ENCODE data around the gene ACTA1.
"Not testable (repeated sequence)": the region's sequence is repeated elsewhere in the genome, so short reads cannot be mapped to it uniquely, and the experiment has no call there.

ACTA1 gene

DNA sequence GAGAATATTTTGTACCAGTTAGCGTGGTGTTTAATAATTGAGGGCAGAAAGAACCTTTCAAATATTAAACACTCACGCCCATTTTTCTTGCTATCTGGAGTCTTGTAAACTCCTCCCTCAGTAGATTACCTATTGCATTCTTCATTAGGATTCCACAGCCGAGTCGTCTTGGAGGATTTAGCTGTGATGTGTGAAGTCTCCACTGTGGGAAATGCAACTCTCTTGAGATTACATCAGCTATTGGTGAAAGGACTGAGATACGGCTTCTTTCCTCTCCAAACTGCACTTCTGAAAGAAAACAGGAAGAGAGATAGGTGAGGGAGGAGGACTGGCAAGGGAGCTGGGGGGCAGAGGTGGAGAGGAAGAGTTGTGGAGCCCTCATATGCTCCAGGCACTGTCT is 36.1 kb downstream of the ACTA1 start:
- no peak for DNase-seq (ENCODE audit: low read depth, low spot score)
- TF ChIP-seq YY1 (IDR thresholded peaks at IDR 0.05; ENCODE audit: insufficient read depth, insufficient read length) (no peak), ZNF274 (IDR thresholded peaks at IDR 0.05; ENCODE audit: low read depth, low read length) (no peak), SUZ12 (IDR thresholded peaks at IDR 0.05; ENCODE audit: extremely low read depth, insufficient read depth, insufficient read length) (no peak)
- Histone ChIP-seq H3K27me3 (ENCODE audit: insufficient read depth, insufficient read length) (peaks cover 28% of the 10 kb centered on the region), H3K9me3 (ENCODE audit: insufficient read depth, low read length) (no peaks in the 10 kb centered on the region), H3K4me1 (ENCODE audit: insufficient read depth, insufficient read length) (peaks cover 7% of the 10 kb centered on the region), H3K4me3 (ENCODE audit: insufficient read length, low read depth) (no peak overlapping the region), H3K9ac (ENCODE audit: insufficient read length, low read depth) (no peak overlapping the region), H3K36me3 (ENCODE audit: insufficient read depth, insufficient read length, low read length) (no peaks in the 10 kb centered on the region)

DNA sequence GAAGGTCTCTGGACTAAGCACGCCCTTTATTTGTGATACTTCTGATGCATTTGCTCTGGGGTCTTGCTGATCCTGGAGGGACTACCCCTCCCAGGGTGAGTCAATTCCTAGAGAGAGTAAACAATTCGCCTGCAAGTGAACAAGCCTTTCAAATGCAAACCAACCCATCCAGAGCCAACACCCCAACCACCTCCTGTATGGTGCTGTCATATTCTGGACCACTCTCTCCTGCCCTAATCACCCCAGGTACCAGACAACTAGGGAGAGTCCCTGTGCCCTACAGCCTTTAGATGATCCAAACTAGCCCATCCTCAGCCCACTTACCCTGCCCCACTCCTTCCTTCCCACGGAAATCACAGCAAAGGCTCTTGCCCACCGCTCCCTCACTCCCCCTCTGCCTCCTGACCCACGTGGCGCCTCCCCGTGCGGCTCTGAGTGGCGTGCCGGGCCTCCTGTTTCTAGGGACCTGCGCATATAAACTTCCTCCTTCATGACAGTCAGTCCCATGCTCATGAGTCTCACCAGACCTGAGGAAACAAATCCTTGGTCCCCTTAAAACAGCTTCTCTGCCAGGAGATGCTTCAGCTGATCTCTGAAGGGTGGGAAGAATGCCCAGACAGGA is 37.2 kb downstream of the ACTA1 start:
- H3K4me1 ChIP-seq (ENCODE audit: insufficient read depth, insufficient read length): peaks cover 7% of the 10 kb centered on the region
- no peak for DNase-seq (ENCODE audit: low read depth, low spot score)
- TF ChIP-seq ZNF274 (IDR thresholded peaks at IDR 0.05; ENCODE audit: low read depth, low read length) (no peak), YY1 (IDR thresholded peaks at IDR 0.05; ENCODE audit: insufficient read depth, insufficient read length) (no peak), SUZ12 (IDR thresholded peaks at IDR 0.05; ENCODE audit: extremely low read depth, insufficient read depth, insufficient read length) (no peak)
- H3K9me3 ChIP-seq (ENCODE audit: insufficient read depth, low read length): no peaks in the 10 kb centered on the region
- H3K27me3 ChIP-seq (ENCODE audit: insufficient read depth, insufficient read length): peaks cover 21% of the 10 kb centered on the region
- H3K36me3 ChIP-seq (ENCODE audit: insufficient read depth, insufficient read length, low read length): no peaks in the 10 kb centered on the region
- no peak overlapping the region for H3K4me3 ChIP-seq (ENCODE audit: insufficient read length, low read depth)
- H3K9ac ChIP-seq (ENCODE audit: insufficient read length, low read depth): no peak overlapping the region

DNA sequence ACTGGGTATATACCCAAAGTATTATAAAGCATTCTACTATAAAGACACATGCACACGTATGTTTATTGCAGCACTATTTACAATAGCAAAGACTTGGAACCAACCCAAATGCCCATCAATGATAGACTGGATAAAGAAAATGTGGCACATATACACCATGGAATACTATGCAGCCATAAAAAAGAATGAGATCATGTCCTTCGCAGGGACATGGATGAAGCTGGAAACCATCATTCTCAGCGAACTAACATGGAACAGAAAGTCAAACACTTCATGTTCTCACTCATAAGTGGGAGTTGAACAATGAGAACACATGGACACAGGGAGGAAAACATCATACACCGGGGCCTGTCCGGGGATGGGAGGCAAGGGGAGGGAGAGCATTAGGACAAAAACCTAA is 39.4 kb downstream of the ACTA1 start:
- peaks cover 19% of the 10 kb centered on the region for H3K27me3 ChIP-seq (ENCODE audit: insufficient read depth, insufficient read length)

DNA sequence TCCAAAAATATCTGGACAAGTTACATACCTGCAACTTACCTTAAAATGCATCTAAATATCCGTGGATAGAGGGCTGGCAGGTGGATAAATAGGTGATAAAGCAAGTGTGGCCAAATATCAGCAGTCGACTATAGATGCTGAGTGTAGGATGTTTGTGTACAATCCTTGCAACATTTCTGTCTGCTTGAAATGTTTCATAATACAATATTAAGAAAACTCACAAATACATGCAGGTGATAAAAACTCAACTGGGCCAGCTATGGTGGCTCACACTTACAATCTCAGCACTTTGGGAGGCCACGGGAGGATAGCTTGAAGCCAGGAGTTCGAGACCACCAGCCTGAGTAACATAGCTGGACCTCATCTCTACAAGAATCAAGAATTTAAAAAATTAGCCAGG is 41.0 kb downstream of the ACTA1 start:
- H3K27me3 ChIP-seq (ENCODE audit: insufficient read depth, insufficient read length): peaks cover 5% of the 10 kb centered on the region
- TF ChIP-seq ZNF274 (IDR thresholded peaks at IDR 0.05; ENCODE audit: low read depth, low read length) (no peak), YY1 (IDR thresholded peaks at IDR 0.05; ENCODE audit: insufficient read depth, insufficient read length) (no peak), SUZ12 (IDR thresholded peaks at IDR 0.05; ENCODE audit: extremely low read depth, insufficient read depth, insufficient read length) (no peak)
- no peaks in the 10 kb centered on the region for H3K9me3 ChIP-seq (ENCODE audit: insufficient read depth, low read length)
- no peak for DNase-seq (ENCODE audit: low read depth, low spot score)
- H3K4me3 ChIP-seq (ENCODE audit: insufficient read length, low read depth): no peak overlapping the region
- no peak overlapping the region for H3K9ac ChIP-seq (ENCODE audit: insufficient read length, low read depth)
- no peaks in the 10 kb centered on the region for H3K36me3 ChIP-seq (ENCODE audit: insufficient read depth, insufficient read length, low read length)
- peaks cover 7% of the 10 kb centered on the region for H3K4me1 ChIP-seq (ENCODE audit: insufficient read depth, insufficient read length)

More for the DNA sequence above, 39.4 kb downstream of the ACTA1 start:
- H3K4me3 ChIP-seq (ENCODE audit: insufficient read length, low read depth); DNase-seq (ENCODE audit: low read depth, low spot score); H3K9me3 ChIP-seq (ENCODE audit: insufficient read depth, low read length); H3K36me3 ChIP-seq (ENCODE audit: insufficient read depth, insufficient read length, low read length); H3K4me1 ChIP-seq (ENCODE audit: insufficient read depth, insufficient read length); H3K9ac ChIP-seq (ENCODE audit: insufficient read length, low read depth): not testable (repeated sequence)

DNA sequence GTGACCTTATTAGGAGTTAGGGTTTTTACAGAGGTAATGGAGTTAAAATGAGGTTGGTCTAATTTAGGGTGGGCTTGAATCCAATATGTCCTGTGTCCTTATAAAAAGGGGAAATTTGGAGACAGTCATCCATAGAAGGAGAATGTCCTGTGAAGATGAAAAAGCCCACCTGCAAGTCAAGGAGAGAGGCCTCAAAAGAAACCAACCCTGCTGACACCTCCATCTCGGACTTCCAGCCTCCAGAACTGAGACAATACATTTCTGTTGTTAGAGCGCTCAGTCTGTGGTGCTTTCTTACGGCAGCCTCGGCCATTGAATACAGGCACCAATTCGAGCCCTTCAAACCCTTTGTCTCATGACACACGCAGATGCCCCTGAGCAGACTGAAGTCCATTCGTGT is 43.8 kb downstream of the ACTA1 start:
- Histone ChIP-seq H3K36me3 (ENCODE audit: insufficient read depth, insufficient read length, low read length) (no peaks in the 10 kb centered on the region), H3K9ac (ENCODE audit: insufficient read length, low read depth) (no peak overlapping the region), H3K9me3 (ENCODE audit: insufficient read depth, low read length) (no peaks in the 10 kb centered on the region), H3K4me3 (ENCODE audit: insufficient read length, low read depth) (no peak overlapping the region), H3K27me3 (ENCODE audit: insufficient read depth, insufficient read length) (peaks cover 3% of the 10 kb centered on the region), H3K4me1 (ENCODE audit: insufficient read depth, insufficient read length) (no peaks in the 10 kb centered on the region)
- TF ChIP-seq YY1 (IDR thresholded peaks at IDR 0.05; ENCODE audit: insufficient read depth, insufficient read length): no peak
- no peak for TF ChIP-seq SUZ12 (IDR thresholded peaks at IDR 0.05; ENCODE audit: extremely low read depth, insufficient read depth, insufficient read length)
- no peak for TF ChIP-seq ZNF274 (IDR thresholded peaks at IDR 0.05; ENCODE audit: low read depth, low read length)
- no peak for DNase-seq (ENCODE audit: low read depth, low spot score)

DNA sequence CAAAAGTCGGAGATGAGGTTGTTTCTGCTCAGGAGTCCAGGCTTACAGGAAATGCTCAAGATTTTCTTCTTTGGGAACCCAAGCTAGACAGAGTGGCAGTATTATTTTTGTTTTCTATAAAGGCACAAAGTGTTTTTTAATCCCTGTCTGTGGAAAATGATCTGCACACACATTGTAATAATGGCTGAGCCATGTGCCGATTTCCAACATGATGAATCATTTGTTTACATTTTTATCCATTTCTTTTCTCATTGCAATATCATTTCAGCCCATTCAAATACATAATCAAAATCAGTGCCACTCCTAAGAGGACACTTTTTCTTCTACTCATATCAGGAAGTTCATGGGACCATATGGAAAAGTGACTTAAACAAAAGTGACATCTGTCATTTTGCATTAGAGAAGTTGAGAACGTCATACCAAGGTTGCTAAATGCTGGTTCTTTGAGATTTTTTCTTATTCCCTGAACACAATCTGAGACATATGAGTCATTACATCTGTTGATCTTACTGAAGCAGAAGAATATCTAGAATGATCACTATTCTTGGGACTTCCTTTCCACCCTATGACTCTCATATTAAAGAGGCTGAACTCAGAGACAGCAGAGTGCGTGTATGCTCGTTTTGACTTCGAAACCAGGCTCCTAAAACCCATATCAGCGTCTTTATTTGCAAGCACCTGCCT is 44.9 kb downstream of the ACTA1 start:
- peaks cover 3% of the 10 kb centered on the region for H3K27me3 ChIP-seq (ENCODE audit: insufficient read depth, insufficient read length)
- H3K9ac ChIP-seq (ENCODE audit: insufficient read length, low read depth): no peak overlapping the region
- no peak for TF ChIP-seq ZNF274 (IDR thresholded peaks at IDR 0.05; ENCODE audit: low read depth, low read length)
- no peak for TF ChIP-seq SUZ12 (IDR thresholded peaks at IDR 0.05; ENCODE audit: extremely low read depth, insufficient read depth, insufficient read length)
- no peak for TF ChIP-seq YY1 (IDR thresholded peaks at IDR 0.05; ENCODE audit: insufficient read depth, insufficient read length)
- no peak for DNase-seq (ENCODE audit: low read depth, low spot score)
- no peaks in the 10 kb centered on the region for H3K9me3 ChIP-seq (ENCODE audit: insufficient read depth, low read length)
- H3K36me3 ChIP-seq (ENCODE audit: insufficient read depth, insufficient read length, low read length): no peaks in the 10 kb centered on the region
- no peaks in the 10 kb centered on the region for H3K4me1 ChIP-seq (ENCODE audit: insufficient read depth, insufficient read length)
- no peak overlapping the region for H3K4me3 ChIP-seq (ENCODE audit: insufficient read length, low read depth)

DNA sequence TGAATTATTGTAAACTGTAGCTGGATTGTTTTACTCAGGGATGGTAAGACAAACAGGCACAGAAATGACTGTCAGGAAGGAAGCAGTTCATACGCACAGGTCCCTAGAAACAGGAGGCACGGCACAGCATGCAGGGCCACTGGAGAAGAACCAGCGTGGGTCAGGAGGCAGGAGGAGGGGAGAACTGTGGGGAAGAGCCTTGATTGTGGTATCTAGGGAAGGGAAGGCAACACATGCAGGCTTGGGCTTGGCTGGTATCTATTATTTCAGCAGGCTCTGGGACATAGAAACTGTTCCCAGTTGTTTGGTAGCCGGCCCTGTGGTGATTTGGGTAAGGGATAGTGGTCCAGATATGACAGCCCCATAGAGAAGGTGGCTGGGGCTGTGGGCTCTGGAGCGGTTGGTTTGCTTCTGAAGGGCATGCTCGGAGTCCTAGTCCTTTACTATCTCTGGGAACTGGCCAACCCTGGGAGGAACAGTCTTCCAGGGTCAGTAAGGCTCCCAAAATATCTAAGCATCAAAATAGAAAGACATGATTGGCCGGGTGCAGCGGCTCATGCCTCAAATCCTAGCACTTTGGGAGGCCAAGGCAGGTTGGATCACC is 47.9 kb downstream of the ACTA1 start:
- no peak for DNase-seq (ENCODE audit: low read depth, low spot score)
- Histone ChIP-seq H3K9me3 (ENCODE audit: insufficient read depth, low read length) (no peaks in the 10 kb centered on the region), H3K4me1 (ENCODE audit: insufficient read depth, insufficient read length) (peaks cover 7% of the 10 kb centered on the region), H3K9ac (ENCODE audit: insufficient read length, low read depth) (no peak overlapping the region), H3K27me3 (ENCODE audit: insufficient read depth, insufficient read length) (peaks cover 3% of the 10 kb centered on the region), H3K36me3 (ENCODE audit: insufficient read depth, insufficient read length, low read length) (no peaks in the 10 kb centered on the region), H3K4me3 (ENCODE audit: insufficient read length, low read depth) (no peak overlapping the region)
- TF ChIP-seq SUZ12 (IDR thresholded peaks at IDR 0.05; ENCODE audit: extremely low read depth, insufficient read depth, insufficient read length): no peak
